ENCODE results near the gene PCP4. TPM values are rescaled to one million over a fixed set of nuclear protein-coding genes. Genes with fewer than 3 reads are reported as not detected.

The PCP4 gene
- total and polyA plus RNA-seq, 4 donors: 0.20 TPM; not detected in 3

GRCh38 chr21:39956586-39956985 is 89.3 kb downstream of the PCP4 start:
- Histone ChIP-seq H3K9me3 (ENCODE audit: control insufficient read depth in 4 of 4, low read length in 3 of 4) (peaks cover 0 to 5% (median 3%) of the 10 kb centered on the region in 4 donors), H3K4me1 (ENCODE audit: control insufficient read depth in 4 of 4, insufficient read depth in 4 of 4, low read length in 3 of 4) (no peaks in the 10 kb centered on the region), H3K27me3 (ENCODE audit: control insufficient read depth in 4 of 4, insufficient read depth in 4 of 4, low read length in 3 of 4) (peaks cover 0 to 4% (median 0%) of the 10 kb centered on the region in 4 donors), H3K9ac (ENCODE audit: low read depth in 1 of 2, low read length in 2 of 2) (no peak overlapping the region), H3K27ac (ENCODE audit: low read depth in 1 of 2, low read length in 2 of 2) (no peak overlapping the region), H3K36me3 (ENCODE audit: control insufficient read depth in 4 of 4, insufficient read depth in 3 of 4, low read depth in 1 of 4, low read length in 3 of 4) (no peaks in the 10 kb centered on the region), H3K4me3 (ENCODE audit: low read depth in 1 of 3, low read length in 3 of 3) (no peak overlapping the region)
- TF ChIP-seq JUND (IDR thresholded peaks at IDR 0.05) (no peak), CTCF (IDR thresholded peaks at IDR 0.05; ENCODE audit: low read depth, low read length, missing input control) (no peak)
- WGBS: 88% methylated on average over 4 of the region's 4 CpGs
- DNase-seq (ENCODE audit: low spot score): no peak

- Histone ChIP-seq H3K36me3 (ENCODE audit: control insufficient read depth in 4 of 4, insufficient read depth in 3 of 4, low read depth in 1 of 4, low read length in 3 of 4) (no peaks in the 10 kb centered on the region), H3K27ac (ENCODE audit: low read depth in 1 of 2, low read length in 2 of 2) (no peak overlapping the region), H3K4me3 (ENCODE audit: low read depth in 1 of 3, low read length in 3 of 3) (no peak overlapping the region), H3K4me1 (ENCODE audit: control insufficient read depth in 4 of 4, insufficient read depth in 4 of 4, low read length in 3 of 4) (no peaks in the 10 kb centered on the region), H3K9me3 (ENCODE audit: control insufficient read depth in 4 of 4, low read length in 3 of 4) (peaks cover 0 to 5% (median 3%) of the 10 kb centered on the region in 4 donors), H3K27me3 (ENCODE audit: control insufficient read depth in 4 of 4, insufficient read depth in 4 of 4, low read length in 3 of 4) (peaks cover 0 to 9% (median 0%) of the 10 kb centered on the region in 4 donors), H3K9ac (ENCODE audit: low read depth in 1 of 2, low read length in 2 of 2) (no peak overlapping the region)
- DNase-seq (ENCODE audit: low spot score): no peak
- WGBS: 88% methylated on average over 2 of the region's 2 CpGs
- TF ChIP-seq RXRA (IDR thresholded peaks at IDR 0.05) (no peak), REST (IDR thresholded peaks at IDR 0.05) (no peak), FOXA2 (IDR thresholded peaks at IDR 0.05) (no peak), TAF1 (conservative IDR thresholded peaks at IDR 0.05) (no peak), NR2F2 (IDR thresholded peaks at IDR 0.05) (no peak), HNF4G (IDR thresholded peaks at IDR 0.05) (no peak), MAX (IDR thresholded peaks at IDR 0.05) (no peak), CTCF (IDR thresholded peaks at IDR 0.05; ENCODE audit: low read depth, low read length, missing input control) (no peak), ZBTB33 (IDR thresholded peaks at IDR 0.05) (no peak), HNF4A (conservative IDR thresholded peaks at IDR 0.05) (no peak)
Measured at GRCh38 chr21:39958731-39959130, 91.5 kb downstream of the PCP4 start.
